HL-60 (cell line): Measurements from ENCODE around the gene SPACA1.

Experiments used
- DNase-seq, 2 experiments: peaks; one replicate each; pipeline ENCODE4 v3.0.0-alpha.2; 2010 to 2020; ENCODE audit warnings: low read depth in 1 of 2, low spot score in 1 of 2
- H3K27ac ChIP-seq: fragments of 250-450 bp; sonication (Bioruptor Pico); replicated peaks from 2 replicates; pipeline ENCODE4 v1.5.1; 2020; ENCODE audit warnings: mild to moderate bottlenecking, moderate library complexity
- H3K27me3 ChIP-seq: fragments of 250-450 bp; sonication (Bioruptor Pico); 2 replicates; pipeline ENCODE4 v1.5.1; 2021; ENCODE audit warnings: mild to moderate bottlenecking, moderate library complexity; ENCODE audit not compliant: insufficient read depth, poor library complexity, severe bottlenecking
- H3K4me3 ChIP-seq: replicated peaks from 2 replicates; pipeline ENCODE4 v1.5.1; 2011; ENCODE audit warnings: mild to moderate bottlenecking, control low read depth, low read length; ENCODE audit not compliant: insufficient read depth
- GABPA ChIP-seq: IDR thresholded peaks from 2 replicates; pipeline ENCODE4 v1.6.1; 2012; ENCODE audit warnings: low read depth
- POLR2AphosphoS5 ChIP-seq: IDR thresholded peaks from 2 replicates; pipeline ENCODE4 v1.6.1; 2012; ENCODE audit warnings: low read depth
- SPI1 ChIP-seq: IDR thresholded peaks from 2 replicates; pipeline ENCODE4 v1.6.1; 2012; ENCODE audit warnings: low read depth, mild to moderate bottlenecking, borderline replicate concordance
- TF ChIP-seq, protein P1 (sequence below): IDR thresholded peaks from 2 replicates; pipeline ENCODE4 v1.6.1; 2012; ENCODE audit warnings: low read depth; ENCODE audit not compliant: insufficient replicate concordance
- TF ChIP-seq, protein P2 (sequence below): IDR thresholded peaks from one replicate; pipeline ENCODE4 v1.5.1; 2011; ENCODE audit warnings: low read length, control low read depth, inconsistent platforms; ENCODE audit not compliant: insufficient read depth

SPACA1 gene

DNA sequence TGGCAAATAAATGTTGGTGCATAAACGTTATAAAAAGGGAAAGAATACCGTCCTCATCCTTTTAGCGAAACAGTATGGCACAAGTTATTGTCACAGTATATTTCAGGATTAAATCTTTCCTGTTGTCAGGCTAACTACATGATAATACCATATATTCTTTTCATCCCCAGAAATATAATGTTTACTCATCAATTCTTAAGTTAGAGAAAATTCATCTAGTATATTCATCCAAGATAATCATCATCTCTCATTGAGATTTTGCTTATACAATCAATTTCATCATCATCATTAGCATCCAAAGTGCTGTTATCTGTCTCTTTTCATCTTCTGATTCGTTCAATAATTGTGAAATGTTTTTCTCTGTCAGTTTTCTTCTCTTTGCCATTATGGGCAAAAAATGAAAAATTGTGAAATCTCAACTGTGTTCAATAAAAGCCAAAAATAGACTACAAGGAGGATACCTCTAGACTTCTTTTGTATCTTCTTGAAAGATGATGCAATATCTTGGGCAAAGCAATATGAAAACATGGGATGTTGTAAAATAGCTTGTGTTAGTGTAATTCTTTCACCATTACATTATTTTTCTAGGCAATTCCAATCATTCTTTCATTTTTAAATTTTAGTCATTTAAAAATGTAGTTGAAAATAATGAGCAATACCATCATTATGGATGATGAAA is 2.6 kb downstream of the SPACA1 start:
- DNase-seq, result peak in 1 of 2 experiments; percentile 23
- no peaks in the 10 kb centered on the region for H3K27me3 ChIP-seq
- TF ChIP-seq, protein P1, sequence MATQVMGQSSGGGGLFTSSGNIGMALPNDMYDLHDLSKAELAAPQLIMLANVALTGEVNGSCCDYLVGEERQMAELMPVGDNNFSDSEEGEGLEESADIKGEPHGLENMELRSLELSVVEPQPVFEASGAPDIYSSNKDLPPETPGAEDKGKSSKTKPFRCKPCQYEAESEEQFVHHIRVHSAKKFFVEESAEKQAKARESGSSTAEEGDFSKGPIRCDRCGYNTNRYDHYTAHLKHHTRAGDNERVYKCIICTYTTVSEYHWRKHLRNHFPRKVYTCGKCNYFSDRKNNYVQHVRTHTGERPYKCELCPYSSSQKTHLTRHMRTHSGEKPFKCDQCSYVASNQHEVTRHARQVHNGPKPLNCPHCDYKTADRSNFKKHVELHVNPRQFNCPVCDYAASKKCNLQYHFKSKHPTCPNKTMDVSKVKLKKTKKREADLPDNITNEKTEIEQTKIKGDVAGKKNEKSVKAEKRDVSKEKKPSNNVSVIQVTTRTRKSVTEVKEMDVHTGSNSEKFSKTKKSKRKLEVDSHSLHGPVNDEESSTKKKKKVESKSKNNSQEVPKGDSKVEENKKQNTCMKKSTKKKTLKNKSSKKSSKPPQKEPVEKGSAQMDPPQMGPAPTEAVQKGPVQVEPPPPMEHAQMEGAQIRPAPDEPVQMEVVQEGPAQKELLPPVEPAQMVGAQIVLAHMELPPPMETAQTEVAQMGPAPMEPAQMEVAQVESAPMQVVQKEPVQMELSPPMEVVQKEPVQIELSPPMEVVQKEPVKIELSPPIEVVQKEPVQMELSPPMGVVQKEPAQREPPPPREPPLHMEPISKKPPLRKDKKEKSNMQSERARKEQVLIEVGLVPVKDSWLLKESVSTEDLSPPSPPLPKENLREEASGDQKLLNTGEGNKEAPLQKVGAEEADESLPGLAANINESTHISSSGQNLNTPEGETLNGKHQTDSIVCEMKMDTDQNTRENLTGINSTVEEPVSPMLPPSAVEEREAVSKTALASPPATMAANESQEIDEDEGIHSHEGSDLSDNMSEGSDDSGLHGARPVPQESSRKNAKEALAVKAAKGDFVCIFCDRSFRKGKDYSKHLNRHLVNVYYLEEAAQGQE, result no peak
- TF ChIP-seq POLR2AphosphoS5 (no peak), SPI1 (no peak), GABPA (no peak)
- TF ChIP-seq, protein P2, sequence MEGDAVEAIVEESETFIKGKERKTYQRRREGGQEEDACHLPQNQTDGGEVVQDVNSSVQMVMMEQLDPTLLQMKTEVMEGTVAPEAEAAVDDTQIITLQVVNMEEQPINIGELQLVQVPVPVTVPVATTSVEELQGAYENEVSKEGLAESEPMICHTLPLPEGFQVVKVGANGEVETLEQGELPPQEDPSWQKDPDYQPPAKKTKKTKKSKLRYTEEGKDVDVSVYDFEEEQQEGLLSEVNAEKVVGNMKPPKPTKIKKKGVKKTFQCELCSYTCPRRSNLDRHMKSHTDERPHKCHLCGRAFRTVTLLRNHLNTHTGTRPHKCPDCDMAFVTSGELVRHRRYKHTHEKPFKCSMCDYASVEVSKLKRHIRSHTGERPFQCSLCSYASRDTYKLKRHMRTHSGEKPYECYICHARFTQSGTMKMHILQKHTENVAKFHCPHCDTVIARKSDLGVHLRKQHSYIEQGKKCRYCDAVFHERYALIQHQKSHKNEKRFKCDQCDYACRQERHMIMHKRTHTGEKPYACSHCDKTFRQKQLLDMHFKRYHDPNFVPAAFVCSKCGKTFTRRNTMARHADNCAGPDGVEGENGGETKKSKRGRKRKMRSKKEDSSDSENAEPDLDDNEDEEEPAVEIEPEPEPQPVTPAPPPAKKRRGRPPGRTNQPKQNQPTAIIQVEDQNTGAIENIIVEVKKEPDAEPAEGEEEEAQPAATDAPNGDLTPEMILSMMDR, result no peak
- no peak overlapping the region for H3K27ac ChIP-seq
- H3K4me3 ChIP-seq, result no peak overlapping the region

DNA sequence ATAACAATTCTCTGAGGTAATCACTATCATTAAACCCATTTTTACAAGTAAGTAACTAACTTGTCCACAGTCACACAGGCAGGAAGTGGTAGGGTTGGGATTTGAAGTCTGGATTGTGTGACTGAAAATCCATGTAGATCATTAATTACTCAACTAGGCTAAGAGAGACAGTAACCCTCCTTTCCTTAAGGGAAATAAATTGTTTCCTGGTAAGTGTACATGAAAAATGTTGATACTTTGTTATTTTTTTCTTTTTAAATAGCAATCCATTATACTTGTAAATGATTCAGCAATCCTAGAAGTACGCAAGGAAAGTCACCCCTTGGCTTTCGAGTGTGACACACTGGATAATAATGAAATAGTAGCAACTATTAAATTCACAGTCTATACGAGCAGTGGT is 11.6 kb downstream of the SPACA1 start:
- Histone ChIP-seq H3K4me3 (no peak overlapping the region), H3K27me3 (peaks cover 4% of the 10 kb centered on the region), H3K27ac (no peak overlapping the region)
- TF ChIP-seq, protein P1, result no peak
- no peak for TF ChIP-seq GABPA
- TF ChIP-seq SPI1, result no peak
- TF ChIP-seq, protein P2, result no peak
- TF ChIP-seq POLR2AphosphoS5, result no peak
- no peak for DNase-seq

DNA sequence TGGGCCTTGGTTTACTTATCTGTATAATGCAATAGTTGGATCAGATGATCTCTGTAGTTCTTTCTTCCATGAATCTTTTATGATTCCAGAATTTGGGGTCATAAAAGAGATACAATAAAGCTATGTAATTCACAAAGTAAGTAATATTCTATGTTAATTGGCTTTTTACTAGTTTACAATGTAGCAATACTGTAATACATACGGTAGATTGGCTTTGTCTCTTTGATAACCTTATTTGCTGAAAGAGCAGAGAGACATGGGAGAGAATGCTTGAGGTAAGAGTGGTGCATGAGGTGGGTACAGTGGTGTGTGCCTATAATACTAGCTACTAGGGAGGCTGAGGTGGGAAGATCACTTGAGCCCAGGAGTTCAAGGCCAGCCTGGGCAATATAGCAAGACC is 14.7 kb downstream of the SPACA1 start:
- TF ChIP-seq, protein P2, result no peak
- TF ChIP-seq POLR2AphosphoS5, result no peak
- TF ChIP-seq, protein P1, result no peak
- no peak for TF ChIP-seq SPI1
- TF ChIP-seq GABPA, result no peak
- peaks cover 4% of the 10 kb centered on the region for H3K27me3 ChIP-seq
- DNase-seq, result no peak
- H3K27ac ChIP-seq, result no peak overlapping the region
- no peak overlapping the region for H3K4me3 ChIP-seq
